HG03097 (cell line): ENCODE data around the gene TLCD4.

ENCODE experiments used
- ATAC-seq: cut with Tn5 transposase; IDR thresholded peaks from one replicate; pipeline ENCODE4 v1.9.1; 2021; ENCODE audit not compliant: unreplicated experiment, low FRiP score

Gene TLCD4

GRCh38 chr1:95094923-95095322 is 22.2 kb upstream of the TLCD4 start:
- ATAC-seq: no peak

GRCh38 chr1:95095833-95096217 is 21.3 kb upstream of the TLCD4 start:
- ATAC-seq: no peak

GRCh38 chr1:95096218-95096841 is 20.8 kb upstream of the TLCD4 start:
- ATAC-seq: no peak

- ATAC-seq: no peak
Measured at GRCh38 chr1:95097426-95097825, 19.7 kb upstream of the TLCD4 start.

- no peak for ATAC-seq
Measured at GRCh38 chr1:95098196-95098595, 19.0 kb upstream of the TLCD4 start.

- ATAC-seq: no peak
Measured at GRCh38 chr1:95108792-95109191, 8.4 kb upstream of the TLCD4 start.

GRCh38 chr1:95111014-95111413 is 6.1 kb upstream of the TLCD4 start:
- ATAC-seq: no peak

- ATAC-seq: no peak
Measured at GRCh38 chr1:95113684-95114083, 3.5 kb upstream of the TLCD4 start.

GRCh38 chr1:95115708-95116137 is 1.4 kb upstream of the TLCD4 start:
- no peak for ATAC-seq

- ATAC-seq: no peak
Measured at GRCh38 chr1:95116580-95117206, 462 bp upstream of the TLCD4 start.

- ATAC-seq: no peak
Measured at GRCh38 chr1:95118067-95118499, 928 bp downstream of the TLCD4 start.

GRCh38 chr1:95118710-95119109 is 1.6 kb downstream of the TLCD4 start:
- no peak for ATAC-seq

GRCh38 chr1:95119273-95119672 is 2.1 kb downstream of the TLCD4 start:
- ATAC-seq: no peak

GRCh38 chr1:95122151-95122697 is 5.1 kb downstream of the TLCD4 start:
- ATAC-seq: no peak

GRCh38 chr1:95124342-95124741 is 7.2 kb downstream of the TLCD4 start:
- no peak for ATAC-seq

- ATAC-seq: no peak
Measured at GRCh38 chr1:95126366-95126765, 9.2 kb downstream of the TLCD4 start.

GRCh38 chr1:95126846-95127245 is 9.7 kb downstream of the TLCD4 start:
- ATAC-seq: no peak

GRCh38 chr1:95127380-95127779 is 10.2 kb downstream of the TLCD4 start:
- ATAC-seq: no peak

- no peak for ATAC-seq
Measured at GRCh38 chr1:95132762-95133161, 15.6 kb downstream of the TLCD4 start.

- no peak for ATAC-seq
Measured at GRCh38 chr1:95133687-95134086, 16.5 kb downstream of the TLCD4 start.

- no peak for ATAC-seq
Measured at GRCh38 chr1:95138223-95138622, 21.1 kb downstream of the TLCD4 start.

GRCh38 chr1:95139039-95139438 is 21.9 kb downstream of the TLCD4 start:
- ATAC-seq: no peak
